Sigmoid colon (tissue), 7 donors: ENCODE results near the gene SLIT3. TPM values are rescaled to one million over a fixed set of nuclear protein-coding genes. Genes with fewer than 3 reads are reported as not detected.
A peak's percentile ranks its signal among the peaks of the same experiment; 100 is the strongest.

Source experiments
- DNase-seq: peaks from one replicate; pipeline ENCODE4 v3.0.0-alpha.2; 2019
- H3K27ac ChIP-seq, 4 donors: fragments of 200-600 bp; sonication (generic); one replicate each; pipeline ENCODE4 v1.5.1; 2016 to 2019; ENCODE audit warnings: mild to moderate bottlenecking in 1 of 4
- H3K27me3 ChIP-seq, 3 donors: fragments of 200-600 bp; sonication (generic); one replicate each; pipeline ENCODE4 v1.5.1; 2019; ENCODE audit warnings: mild to moderate bottlenecking in 1 of 3
- H3K36me3 ChIP-seq, 4 donors: fragments of 200-600 bp; sonication (generic); one replicate each; pipeline ENCODE4 v1.5.1; 2016 to 2019
- H3K4me1 ChIP-seq, 4 donors: fragments of 200-600 bp; sonication (generic); one replicate each; pipeline ENCODE4 v1.5.1; 2017 to 2019
- H3K4me3 ChIP-seq, 4 donors: fragments of 200-600 bp; sonication (generic); one replicate each; pipeline ENCODE4 v1.5.1; 2017 to 2019; ENCODE audit warnings: mild to moderate bottlenecking in 2 of 4, moderate library complexity in 1 of 4
- H3K9me3 ChIP-seq, 4 donors: fragments of 200-600 bp in 3 of 4; sonication (generic) in 3 of 4; one replicate each; pipeline versions ENCODE4 v1.5.1 to v1.6.1; 2013 to 2019
- CTCF ChIP-seq, 4 experiments: fragments of 450-650 bp in 3 of 4; fragments of 200-600 bp in 1 of 4; IDR thresholded peaks; one replicate each; pipeline ENCODE4 v1.5.1; 2016 to 2019; ENCODE audit warnings: antibody characterized with exemption in 4 of 4, mild to moderate bottlenecking in 3 of 4, moderate library complexity in 2 of 4
- EP300 ChIP-seq, 4 donors: sonication (generic); formaldehyde crosslinking; IDR thresholded peaks; one replicate each; pipeline ENCODE4 v1.6.1; 2017; ENCODE audit warnings: antibody characterized with exemption in 4 of 4
- POLR2A ChIP-seq, 2 donors: fragments of 450-650 bp; IDR thresholded peaks; one replicate each; pipeline ENCODE4 v1.6.1; 2016; ENCODE audit warnings: antibody characterized with exemption in 2 of 2, mild to moderate bottlenecking in 2 of 2, moderate library complexity in 2 of 2
- POLR2AphosphoS5 ChIP-seq, 4 donors: sonication (generic); formaldehyde crosslinking; IDR thresholded peaks; one replicate each; pipeline ENCODE4 v1.6.1; 2017; ENCODE audit warnings: antibody characterized with exemption in 4 of 4
- WGBS, 2 donors: extraction: QIAGEN DNeasy Blood & Tissue Kit; methylation state at CpG; one replicate each; pipeline ENCODE4 v1.1.7; 2013; 5-methylcytosine and 5-hydroxymethylcytosine counted together
- intact Hi-C: fragments of 100-400 bp; cut with DNase I; formaldehyde crosslinking; loops from one replicate; pipeline ENCODE4 v1.15.1; 2023
- polyA plus RNA-seq, 3 donors: library from polyadenylated mRNA; stranded (reverse); fragments of 200-250 nt; gene quantifications; one replicate each; pipeline ENCODE4 v1.2.3, GENCODE V29; 2013
- total RNA-seq, 4 donors: library from RNA; depleted of rRNA; stranded (reverse); fragments of >200 nt; gene quantifications; one replicate each; pipeline ENCODE4 v1.1.0, GENCODE V29; 2016
- donor health status: healthy with polysubstance abuse.
- donor health status: Bipolar disorder and iron deficiency.
- donor health status: healthy.

Gene SLIT3
- total and polyA plus RNA-seq, 7 donors = 0.23 to 46.3 (median 30.0) TPM

- 41 to 49% methylated on average over 2 of the region's 2 CpGs for WGBS, 2 donors
- H3K4me3 ChIP-seq = no peak overlapping the region
Measured at GRCh38 chr5:169307646-169308045, 6.7 kb upstream of the SLIT3 start.

DNA sequence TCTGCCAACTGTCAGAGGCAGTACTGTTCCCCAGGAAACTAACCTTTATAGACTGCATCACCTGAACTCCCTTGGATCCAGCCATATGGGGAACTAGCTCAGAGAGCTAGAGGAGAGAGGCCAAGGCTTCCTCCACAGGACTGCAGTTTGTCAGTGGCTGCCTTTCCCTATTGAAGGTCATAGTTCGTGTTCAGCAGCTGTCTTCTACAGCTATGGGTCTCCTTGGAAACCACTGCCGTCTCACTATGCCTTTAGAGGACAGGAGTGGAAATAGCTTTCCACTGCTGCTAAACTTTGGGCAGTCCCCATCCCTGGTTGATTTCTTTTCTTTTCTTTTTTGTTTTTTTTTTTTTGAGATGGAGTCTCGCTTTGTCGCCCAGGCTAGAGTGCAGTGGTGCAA is 4.4 kb upstream of the SLIT3 start:
- Histone ChIP-seq H3K27me3 (peaks cover 0 to 7% (median 0%) of the 10 kb centered on the region in 3 donors), H3K4me1 (peaks cover 0 to 21% (median 17%) of the 10 kb centered on the region in 4 donors), H3K4me3 (no peak overlapping the region), H3K9me3 (no peaks in the 10 kb centered on the region), H3K36me3 (no peaks in the 10 kb centered on the region), H3K27ac (no peak overlapping the region)
- TF ChIP-seq POLR2A (IDR thresholded peaks at IDR 0.05) (no peak), CTCF (IDR thresholded peaks at IDR 0.05) (no peak), POLR2AphosphoS5 (IDR thresholded peaks at IDR 0.05) (no peak), EP300 (IDR thresholded peaks at IDR 0.05) (no peak)
- DNase-seq = no peak
- 71 to 84% methylated on average over 4 of the region's 4 CpGs for WGBS, 2 donors
- intact Hi-C loops = loop anchor here (2.0 to 10.0 kb wide), 2 partner anchors 239 to 627 kb away; no protein-coding TSS in a partner anchor

More at GRCh38 chr5:169307646-169308045, 6.7 kb upstream of the SLIT3 start:
- Histone ChIP-seq H3K27ac (no peak overlapping the region), H3K4me1 (peaks cover 0 to 3% (median 1%) of the 10 kb centered on the region in 4 donors), H3K36me3 (no peaks in the 10 kb centered on the region), H3K27me3 (no peaks in the 10 kb centered on the region), H3K9me3 (no peaks in the 10 kb centered on the region)
- TF ChIP-seq POLR2AphosphoS5 (IDR thresholded peaks at IDR 0.05) = no peak
- TF ChIP-seq EP300 (IDR thresholded peaks at IDR 0.05) = no peak
- intact Hi-C loops = loop anchor here (10.0 kb wide), 1 partner anchor 237 kb away; no protein-coding TSS in a partner anchor
- no peak for DNase-seq

DNA sequence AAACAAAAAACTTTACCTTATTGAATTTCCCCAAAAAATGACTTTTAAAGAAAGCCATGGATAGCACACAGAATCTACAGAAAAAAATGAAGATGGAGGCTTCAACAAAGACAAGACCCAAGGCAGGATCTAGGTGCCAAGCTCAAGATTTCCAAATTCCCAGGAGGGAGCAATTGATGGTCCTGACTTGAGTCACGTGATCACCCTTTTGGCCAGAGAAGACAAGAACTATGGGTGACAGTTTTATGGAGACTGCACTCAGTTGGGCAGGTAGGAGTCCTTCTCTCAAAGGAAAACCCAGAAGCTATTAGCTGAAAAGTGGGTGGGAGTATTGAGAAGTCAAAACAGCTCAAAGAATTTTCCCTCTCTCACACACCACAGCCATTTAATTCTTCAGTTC is 3.2 kb upstream of the SLIT3 start:
- Histone ChIP-seq H3K4me1 (peaks cover 0 to 32% (median 20%) of the 10 kb centered on the region in 4 donors), H3K36me3 (no peaks in the 10 kb centered on the region), H3K4me3 (no peak overlapping the region), H3K27ac (no peak overlapping the region), H3K27me3 (peaks cover 0 to 9% (median 0%) of the 10 kb centered on the region in 3 donors), H3K9me3 (no peaks in the 10 kb centered on the region)
- 51 to 85% methylated on average over 1 of the region's 1 CpG for WGBS, 2 donors
- intact Hi-C loops = loop anchor here (2.0 to 10.0 kb wide), 5 partner anchors 152 to 625 kb away; partner anchors contain the start of gene SPDL1
- TF ChIP-seq CTCF (IDR thresholded peaks at IDR 0.05) (no peak), POLR2A (IDR thresholded peaks at IDR 0.05) (no peak), POLR2AphosphoS5 (IDR thresholded peaks at IDR 0.05) (no peak), EP300 (IDR thresholded peaks at IDR 0.05) (no peak)
- DNase-seq = no peak

GRCh38 chr5:169303119-169303515 is 2.2 kb upstream of the SLIT3 start:
- Histone ChIP-seq H3K36me3 (no peaks in the 10 kb centered on the region), H3K9me3 (no peaks in the 10 kb centered on the region), H3K4me1 (peaks cover 0 to 42% (median 27%) of the 10 kb centered on the region in 4 donors), H3K27me3 (peaks cover 0 to 9% (median 0%) of the 10 kb centered on the region in 3 donors), H3K27ac (no peak overlapping the region), H3K4me3 (no peak overlapping the region)
- TF ChIP-seq POLR2AphosphoS5 (IDR thresholded peaks at IDR 0.05) (no peak), EP300 (IDR thresholded peaks at IDR 0.05) (no peak), POLR2A (IDR thresholded peaks at IDR 0.05) (no peak)
- DNase-seq = no peak
- intact Hi-C loops = loop anchor here (5.0 to 10.0 kb wide), 4 partner anchors 151 to 301 kb away; partner anchors contain the start of gene SPDL1

DNA sequence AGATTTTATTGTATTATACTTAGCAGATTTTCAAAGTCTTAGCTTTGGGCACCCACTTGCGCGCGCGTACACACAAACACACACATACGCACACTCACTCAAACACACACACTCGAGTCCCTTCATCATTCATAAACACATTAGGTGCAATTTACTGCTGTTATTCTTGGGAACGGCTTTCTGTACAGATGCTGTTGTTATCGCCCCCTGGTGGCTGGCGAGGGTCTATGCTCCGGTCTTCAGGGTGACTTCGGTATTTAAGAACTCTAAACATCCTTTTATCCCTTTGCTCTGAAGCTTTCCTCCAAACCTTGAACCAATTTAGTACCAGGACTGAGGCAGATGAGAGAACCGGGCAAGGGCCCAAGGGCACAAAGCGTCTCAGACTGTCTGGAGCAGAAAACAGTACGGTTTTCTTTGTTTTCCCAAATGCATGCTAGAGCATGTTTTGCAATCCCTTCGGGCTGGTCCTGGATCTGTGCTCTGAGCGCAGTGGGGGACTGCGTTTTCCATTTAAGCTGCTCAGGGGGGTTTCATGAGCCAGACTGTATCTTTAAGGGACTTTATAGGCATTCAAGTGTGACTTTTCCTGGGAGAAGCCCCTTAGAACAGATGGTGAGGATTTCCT is 1.7 kb upstream of the SLIT3 start:
- H3K27me3 ChIP-seq = peaks cover 0 to 9% (median 0%) of the 10 kb centered on the region in 3 donors
- intact Hi-C loops = loop anchor here (1.0 to 10.0 kb wide), 5 partner anchors 150 to 314 kb away; partner anchors contain the start of gene SPDL1
- TF ChIP-seq CTCF (IDR thresholded peaks at IDR 0.05) = peak; percentile 78 to 85 (median 80)
- TF ChIP-seq POLR2AphosphoS5 (IDR thresholded peaks at IDR 0.05) = peak in 1 of 4 donors; percentile 39
- TF ChIP-seq EP300 (IDR thresholded peaks at IDR 0.05) = no peak
- peak overlapping the region in 3 of 4 donors; percentile 82 to 91 (median 88) for H3K27ac ChIP-seq
- no peaks in the 10 kb centered on the region for H3K36me3 ChIP-seq
- no peak overlapping the region for H3K4me3 ChIP-seq
- no peaks in the 10 kb centered on the region for H3K9me3 ChIP-seq
- peaks cover 0 to 47% (median 32%) of the 10 kb centered on the region in 4 donors for H3K4me1 ChIP-seq
- WGBS, 2 donors = 15 to 18% methylated on average over 17 of the region's 17 CpGs
- DNase-seq = peak; percentile 91
